Measurements from ENCODE around the gene UTY.
"Not testable (repeated sequence)": the region's sequence is repeated elsewhere in the genome, so short reads cannot be mapped to it uniquely, and the experiment has no call there.

Gene UTY

DNA sequence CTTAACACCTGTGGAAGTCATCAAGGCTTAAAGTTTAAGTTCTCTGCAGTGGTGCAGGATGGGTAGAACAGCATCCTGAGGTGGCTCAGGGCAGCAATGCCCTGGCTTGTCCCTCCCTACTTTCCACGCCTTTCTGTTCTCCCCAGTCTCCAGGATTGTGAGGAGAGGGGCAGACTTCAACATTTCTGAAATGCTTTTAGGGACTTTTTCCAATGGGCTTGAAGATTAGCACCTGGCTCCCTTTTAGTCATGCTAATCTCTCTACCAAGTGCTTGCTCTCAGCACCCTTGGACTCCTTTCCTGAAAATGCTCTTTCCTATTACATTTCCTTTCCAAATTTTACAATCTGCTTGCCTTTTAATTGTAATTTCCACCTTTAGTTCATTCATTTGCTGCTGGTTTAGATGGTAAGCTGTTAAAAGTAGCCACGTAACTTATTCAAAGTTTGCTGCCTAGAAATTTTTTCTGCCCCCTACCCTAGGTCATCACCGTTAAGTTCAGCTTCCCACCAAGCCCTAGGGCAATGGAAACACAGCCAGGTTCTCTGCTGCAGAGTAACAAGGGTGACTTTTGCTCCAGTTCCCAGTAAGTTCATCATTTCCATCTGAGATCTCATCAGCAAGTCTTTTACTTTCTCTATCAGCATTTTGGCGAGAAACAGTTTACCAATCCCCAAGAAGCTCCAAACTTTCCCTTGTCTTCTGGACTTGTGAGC is 183.5 kb downstream of the UTY start:
- no peak for ATAC-seq

DNA sequence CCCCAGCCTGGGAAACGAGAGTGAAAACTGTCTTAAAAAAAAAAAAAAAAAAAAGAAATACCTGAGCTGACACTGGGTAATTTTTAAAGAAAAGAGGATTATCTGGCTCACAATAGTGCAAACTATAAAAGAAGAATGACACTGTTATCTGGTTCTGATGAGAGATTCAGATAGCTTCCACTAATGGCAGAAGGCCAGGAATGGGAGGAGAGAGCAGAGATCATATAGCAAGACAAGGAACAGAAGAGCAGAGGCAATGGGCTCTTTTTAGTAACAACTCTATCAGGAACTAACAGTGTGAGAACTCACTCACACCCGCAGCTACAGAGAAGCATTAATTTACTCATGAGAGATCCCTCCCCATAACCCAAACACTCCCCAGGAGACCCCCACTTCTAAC is 184.8 kb downstream of the UTY start:
- no peak for TF ChIP-seq CSDC2 (CRISPR knock-in tag; IDR thresholded peaks at IDR 0.05)
- TF ChIP-seq ZFP3 (CRISPR knock-in tag; IDR thresholded peaks at IDR 0.05), result no peak
- TF ChIP-seq TCF4 (CRISPR knock-in tag; IDR thresholded peaks at IDR 0.05; ENCODE audit: borderline replicate concordance), result no peak
- TF ChIP-seq, protein P1, sequence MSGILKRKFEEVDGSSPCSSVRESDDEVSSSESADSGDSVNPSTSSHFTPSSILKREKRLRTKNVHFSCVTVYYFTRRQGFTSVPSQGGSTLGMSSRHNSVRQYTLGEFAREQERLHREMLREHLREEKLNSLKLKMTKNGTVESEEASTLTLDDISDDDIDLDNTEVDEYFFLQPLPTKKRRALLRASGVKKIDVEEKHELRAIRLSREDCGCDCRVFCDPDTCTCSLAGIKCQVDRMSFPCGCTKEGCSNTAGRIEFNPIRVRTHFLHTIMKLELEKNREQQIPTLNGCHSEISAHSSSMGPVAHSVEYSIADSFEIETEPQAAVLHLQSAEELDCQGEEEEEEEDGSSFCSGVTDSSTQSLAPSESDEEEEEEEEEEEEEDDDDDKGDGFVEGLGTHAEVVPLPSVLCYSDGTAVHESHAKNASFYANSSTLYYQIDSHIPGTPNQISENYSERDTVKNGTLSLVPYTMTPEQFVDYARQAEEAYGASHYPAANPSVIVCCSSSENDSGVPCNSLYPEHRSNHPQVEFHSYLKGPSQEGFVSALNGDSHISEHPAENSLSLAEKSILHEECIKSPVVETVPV (CRISPR knock-in tag; IDR thresholded peaks at IDR 0.05), result no peak
- TF ChIP-seq, protein P2, sequence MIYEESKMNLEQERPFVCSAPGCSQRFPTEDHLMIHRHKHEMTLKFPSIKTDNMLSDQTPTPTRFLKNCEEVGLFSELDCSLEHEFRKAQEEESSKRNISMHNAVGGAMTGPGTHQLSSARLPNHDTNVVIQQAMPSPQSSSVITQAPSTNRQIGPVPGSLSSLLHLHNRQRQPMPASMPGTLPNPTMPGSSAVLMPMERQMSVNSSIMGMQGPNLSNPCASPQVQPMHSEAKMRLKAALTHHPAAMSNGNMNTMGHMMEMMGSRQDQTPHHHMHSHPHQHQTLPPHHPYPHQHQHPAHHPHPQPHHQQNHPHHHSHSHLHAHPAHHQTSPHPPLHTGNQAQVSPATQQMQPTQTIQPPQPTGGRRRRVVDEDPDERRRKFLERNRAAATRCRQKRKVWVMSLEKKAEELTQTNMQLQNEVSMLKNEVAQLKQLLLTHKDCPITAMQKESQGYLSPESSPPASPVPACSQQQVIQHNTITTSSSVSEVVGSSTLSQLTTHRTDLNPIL (CRISPR knock-in tag; IDR thresholded peaks at IDR 0.05; ENCODE audit: low read depth), result no peak
- TF ChIP-seq SNAI2 (CRISPR knock-in tag; IDR thresholded peaks at IDR 0.05), result no peak
- no peak for TF ChIP-seq ISL1 (CRISPR knock-in tag; IDR thresholded peaks at IDR 0.05)
- TF ChIP-seq TOX (CRISPR knock-in tag; IDR thresholded peaks at IDR 0.05; ENCODE audit: borderline replicate concordance), result no peak
- no peak for TF ChIP-seq PPARA (CRISPR knock-in tag; IDR thresholded peaks at IDR 0.05; ENCODE audit: borderline replicate concordance)
- ATAC-seq, result no peak

More for the DNA sequence above, 183.5 kb downstream of the UTY start:
- TF ChIP-seq SNAI2 (CRISPR knock-in tag; IDR thresholded peaks at IDR 0.05) (no peak), ZNF565 (CRISPR knock-in tag; conservative IDR thresholded peaks at IDR 0.05; ENCODE audit: low read depth) (no peak), ARNTL (CRISPR knock-in tag; IDR thresholded peaks at IDR 0.05; ENCODE audit: borderline replicate concordance, low read depth) (no peak), BACH2 (CRISPR knock-in tag; IDR thresholded peaks at IDR 0.05; ENCODE audit: borderline replicate concordance) (no peak), ZFP30 (CRISPR knock-in tag; IDR thresholded peaks at IDR 0.05) (no peak)
- TF ChIP-seq, protein P3, sequence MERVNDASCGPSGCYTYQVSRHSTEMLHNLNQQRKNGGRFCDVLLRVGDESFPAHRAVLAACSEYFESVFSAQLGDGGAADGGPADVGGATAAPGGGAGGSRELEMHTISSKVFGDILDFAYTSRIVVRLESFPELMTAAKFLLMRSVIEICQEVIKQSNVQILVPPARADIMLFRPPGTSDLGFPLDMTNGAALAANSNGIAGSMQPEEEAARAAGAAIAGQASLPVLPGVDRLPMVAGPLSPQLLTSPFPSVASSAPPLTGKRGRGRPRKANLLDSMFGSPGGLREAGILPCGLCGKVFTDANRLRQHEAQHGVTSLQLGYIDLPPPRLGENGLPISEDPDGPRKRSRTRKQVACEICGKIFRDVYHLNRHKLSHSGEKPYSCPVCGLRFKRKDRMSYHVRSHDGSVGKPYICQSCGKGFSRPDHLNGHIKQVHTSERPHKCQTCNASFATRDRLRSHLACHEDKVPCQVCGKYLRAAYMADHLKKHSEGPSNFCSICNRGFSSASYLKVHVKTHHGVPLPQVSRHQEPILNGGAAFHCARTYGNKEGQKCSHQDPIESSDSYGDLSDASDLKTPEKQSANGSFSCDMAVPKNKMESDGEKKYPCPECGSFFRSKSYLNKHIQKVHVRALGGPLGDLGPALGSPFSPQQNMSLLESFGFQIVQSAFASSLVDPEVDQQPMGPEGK (CRISPR knock-in tag; IDR thresholded peaks at IDR 0.05; ENCODE audit: borderline replicate concordance), result no peak
- TF ChIP-seq, protein P4, sequence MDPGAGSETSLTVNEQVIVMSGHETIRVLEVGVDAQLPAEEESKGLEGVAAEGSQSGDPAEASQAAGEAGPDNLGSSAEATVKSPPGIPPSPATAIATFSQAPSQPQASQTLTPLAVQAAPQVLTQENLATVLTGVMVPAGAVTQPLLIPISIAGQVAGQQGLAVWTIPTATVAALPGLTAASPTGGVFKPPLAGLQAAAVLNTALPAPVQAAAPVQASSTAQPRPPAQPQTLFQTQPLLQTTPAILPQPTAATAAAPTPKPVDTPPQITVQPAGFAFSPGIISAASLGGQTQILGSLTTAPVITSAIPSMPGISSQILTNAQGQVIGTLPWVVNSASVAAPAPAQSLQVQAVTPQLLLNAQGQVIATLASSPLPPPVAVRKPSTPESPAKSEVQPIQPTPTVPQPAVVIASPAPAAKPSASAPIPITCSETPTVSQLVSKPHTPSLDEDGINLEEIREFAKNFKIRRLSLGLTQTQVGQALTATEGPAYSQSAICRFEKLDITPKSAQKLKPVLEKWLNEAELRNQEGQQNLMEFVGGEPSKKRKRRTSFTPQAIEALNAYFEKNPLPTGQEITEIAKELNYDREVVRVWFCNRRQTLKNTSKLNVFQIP (CRISPR knock-in tag; IDR thresholded peaks at IDR 0.05; ENCODE audit: borderline replicate concordance, low read depth), result no peak

DNA sequence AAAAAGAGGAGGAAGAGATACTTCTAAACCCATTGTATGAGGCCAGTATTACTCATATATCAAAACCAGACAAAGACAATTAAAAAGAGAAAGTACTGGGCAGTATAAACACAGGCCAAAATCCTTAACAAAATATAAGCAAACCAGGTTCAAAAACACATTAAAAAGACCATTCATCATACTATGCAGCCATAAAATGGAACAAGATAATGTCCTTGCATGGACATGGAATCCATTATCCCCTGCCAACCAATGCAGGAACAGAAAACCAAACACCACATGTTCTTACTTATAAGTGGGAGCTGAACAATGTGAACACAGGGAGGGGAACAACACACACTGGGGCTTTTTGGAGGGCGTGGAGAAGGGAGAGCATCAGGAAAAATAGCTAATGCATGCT is 188.6 kb downstream of the UTY start:
- ATAC-seq, result no peak
- TF ChIP-seq ZC3H10 (CRISPR knock-in tag; IDR thresholded peaks at IDR 0.05) (no peak), PPARA (CRISPR knock-in tag; IDR thresholded peaks at IDR 0.05; ENCODE audit: borderline replicate concordance) (no peak), ZFP30 (CRISPR knock-in tag; IDR thresholded peaks at IDR 0.05) (no peak), CSDC2 (CRISPR knock-in tag; IDR thresholded peaks at IDR 0.05) (no peak), ISL1 (CRISPR knock-in tag; IDR thresholded peaks at IDR 0.05) (no peak), ZNF565 (CRISPR knock-in tag; conservative IDR thresholded peaks at IDR 0.05; ENCODE audit: low read depth) (no peak), GLIS3 (CRISPR knock-in tag; IDR thresholded peaks at IDR 0.05) (no peak), RARB (CRISPR knock-in tag; IDR thresholded peaks at IDR 0.05) (no peak), ARNTL (CRISPR knock-in tag; IDR thresholded peaks at IDR 0.05; ENCODE audit: borderline replicate concordance, low read depth) (no peak), TCF4 (CRISPR knock-in tag; IDR thresholded peaks at IDR 0.05; ENCODE audit: borderline replicate concordance) (no peak), ZNF8 (CRISPR knock-in tag; IDR thresholded peaks at IDR 0.05) (no peak), TOX (CRISPR knock-in tag; IDR thresholded peaks at IDR 0.05; ENCODE audit: borderline replicate concordance) (no peak), ZFP3 (CRISPR knock-in tag; IDR thresholded peaks at IDR 0.05) (no peak), BACH2 (CRISPR knock-in tag; IDR thresholded peaks at IDR 0.05; ENCODE audit: borderline replicate concordance) (no peak)
- TF ChIP-seq, protein P1 (CRISPR knock-in tag; IDR thresholded peaks at IDR 0.05), result no peak
- TF ChIP-seq, protein P3 (CRISPR knock-in tag; IDR thresholded peaks at IDR 0.05; ENCODE audit: borderline replicate concordance), result no peak
- TF ChIP-seq, protein P4 (CRISPR knock-in tag; IDR thresholded peaks at IDR 0.05; ENCODE audit: borderline replicate concordance, low read depth), result no peak
- TF ChIP-seq, protein P2 (CRISPR knock-in tag; IDR thresholded peaks at IDR 0.05; ENCODE audit: low read depth), result no peak

DNA sequence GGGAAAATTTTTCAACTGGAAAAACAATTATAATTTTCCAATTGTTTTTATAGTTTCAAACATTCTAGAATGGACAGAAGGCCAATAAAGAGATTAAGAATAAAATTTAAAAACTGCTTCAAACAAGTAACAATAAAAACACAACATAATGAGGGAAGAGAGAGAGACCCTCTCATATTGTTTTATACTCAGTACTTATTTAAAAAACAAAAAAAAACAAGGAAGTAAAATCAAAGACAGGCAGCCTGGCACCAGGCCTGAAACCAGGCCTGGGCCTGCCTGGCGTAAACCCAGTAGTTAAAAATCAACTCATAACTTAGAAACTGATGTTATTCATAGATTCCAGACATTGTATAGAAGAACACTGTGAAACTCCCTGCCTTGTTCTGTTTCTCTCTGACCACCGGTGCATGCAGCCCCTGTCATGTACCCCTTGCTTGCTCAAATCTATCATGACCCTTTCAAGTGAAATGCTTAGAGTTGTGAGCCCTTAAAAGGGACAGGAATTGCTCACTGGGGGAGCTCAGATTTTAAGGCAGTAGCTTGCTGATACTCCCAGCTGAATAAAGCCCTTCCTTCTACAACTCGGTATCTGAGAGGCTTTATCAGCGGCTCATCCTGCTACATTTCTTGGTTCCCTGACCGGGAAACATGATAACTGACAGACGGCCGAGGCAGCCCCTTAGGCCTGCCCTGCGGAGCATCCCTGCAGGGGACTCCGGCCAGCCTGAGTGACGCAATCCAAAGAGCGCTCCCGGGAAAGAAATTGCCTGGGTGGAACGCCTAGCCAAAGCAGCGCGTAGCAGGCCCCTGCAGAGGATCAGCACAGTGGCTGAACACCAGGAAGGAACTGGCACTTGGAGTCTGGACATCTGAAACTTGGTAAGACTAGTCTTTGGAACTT is 197.4 kb downstream of the UTY start:
- ATAC-seq, result not testable (repeated sequence)

Data from SK-N-SH treated with all-trans-retinoic acid at 6 μM for 48 hours (cell line).